HG02943 (cell line): ENCODE measurements around the gene VSIG4.

ENCODE experiments used
- ATAC-seq: cut with Tn5 transposase; IDR thresholded peaks from one replicate; pipeline ENCODE4 v1.9.1; 2021; ENCODE audit warnings: mild to moderate bottlenecking, low read depth, moderate library complexity; ENCODE audit not compliant: unreplicated experiment

VSIG4 gene

GRCh38 chrX:66012094-66012534 is 27.8 kb downstream of the VSIG4 start:
- ATAC-seq: peak; percentile 53

GRCh38 chrX:66009231-66009845 is 30.5 kb downstream of the VSIG4 start:
- ATAC-seq: no peak

GRCh38 chrX:66008328-66008970 is 31.4 kb downstream of the VSIG4 start:
- no peak for ATAC-seq

GRCh38 chrX:66007851-66008250 is 32.0 kb downstream of the VSIG4 start:
- ATAC-seq: no peak

GRCh38 chrX:66005830-66006449 is 33.9 kb downstream of the VSIG4 start:
- ATAC-seq: no peak

- no peak for ATAC-seq
Observed at GRCh38 chrX:66004928-66005829, 34.7 kb downstream of the VSIG4 start.

GRCh38 chrX:66002824-66003680 is 36.8 kb downstream of the VSIG4 start:
- peak; percentile 49 for ATAC-seq

GRCh38 chrX:66001596-66001995 is 38.3 kb downstream of the VSIG4 start:
- ATAC-seq: no peak

GRCh38 chrX:66000628-66001272 is 39.1 kb downstream of the VSIG4 start:
- no peak for ATAC-seq

GRCh38 chrX:66000178-66000577 is 39.7 kb downstream of the VSIG4 start:
- ATAC-seq: no peak

- no peak for ATAC-seq
Observed at GRCh38 chrX:65999563-66000148, 40.2 kb downstream of the VSIG4 start.

- no peak for ATAC-seq
Observed at GRCh38 chrX:65999029-65999562, 40.8 kb downstream of the VSIG4 start.

GRCh38 chrX:65997978-65998717 is 41.7 kb downstream of the VSIG4 start:
- ATAC-seq: no peak

- no peak for ATAC-seq
Observed at GRCh38 chrX:65994519-65995506, 45.1 kb downstream of the VSIG4 start.

GRCh38 chrX:65993915-65994460 is 45.9 kb downstream of the VSIG4 start:
- no peak for ATAC-seq

GRCh38 chrX:65993332-65993731 is 46.5 kb downstream of the VSIG4 start:
- no peak for ATAC-seq

GRCh38 chrX:65990702-65991101 is 49.2 kb downstream of the VSIG4 start:
- ATAC-seq: no peak
